Right kidney (tissue), 9 donors: Measurements from ENCODE around the gene BRPF3.

Experiments
- DNase-seq: peaks from one replicate; pipeline ENCODE4 v3.0.0-alpha.2; 2016
- long read RNA-seq, 8 donors: transcript quantifications; one replicate each; lab custom pipeline, GENCODE V29; 2026

BRPF3 gene
- long read RNA-seq, donor 1, full-length matches to known transcripts, result 1 of 31 reads
- long read RNA-seq, donor 1, partial matches to known transcripts, result 30 of 31 reads
- long read RNA-seq, donor 1, other reads (novel, unspliced or antisense), result 0 of 31 reads
- long read RNA-seq, donor 2, result 0 reads
- long read RNA-seq, donor 3, partial matches to known transcripts, result 0 of 1 reads
- long read RNA-seq, donor 3, other reads (novel, unspliced or antisense), result 0 of 1 reads
- long read RNA-seq, donor 4, partial matches to known transcripts, result 11 of 11 reads
- long read RNA-seq, donor 4, other reads (novel, unspliced or antisense), result 0 of 11 reads
- long read RNA-seq, donor 5, full-length matches to known transcripts, result 1 of 1 reads
- long read RNA-seq, donor 5, partial matches to known transcripts, result 0 of 1 reads
- long read RNA-seq, donor 5, other reads (novel, unspliced or antisense), result 0 of 1 reads
- long read RNA-seq, donor 6, partial matches to known transcripts, result 7 of 7 reads
- long read RNA-seq, donor 6, other reads (novel, unspliced or antisense), result 0 of 7 reads
- long read RNA-seq, donor 7, full-length matches to known transcripts, result 4 of 18 reads
- long read RNA-seq, donor 7, partial matches to known transcripts, result 14 of 18 reads
- long read RNA-seq, donor 7, other reads (novel, unspliced or antisense), result 0 of 18 reads
- long read RNA-seq, donor 8, partial matches to known transcripts, result 0 of 1 reads
- long read RNA-seq, donor 8, other reads (novel, unspliced or antisense), result 0 of 1 reads

GRCh38 chr6:36196113-36196879, at the start of gene BRPF3:
Gene BRPF3, plus strand, starts transcription at chr6:36196744. Its CDS starts 3,579 bp downstream, at chr6:36200323.
- peak; percentile 90 for DNase-seq

- DNase-seq, result no peak
These were observed 49.2 kb upstream of the BRPF3 start for GRCh38 chr6:36147294-36147693.

- DNase-seq, result no peak
These were observed 47.1 kb upstream of the BRPF3 start for GRCh38 chr6:36149476-36149875.

- no peak for DNase-seq
These were observed 46.3 kb upstream of the BRPF3 start for GRCh38 chr6:36150283-36150682.

- no peak for DNase-seq
These were observed 42.3 kb upstream of the BRPF3 start for GRCh38 chr6:36154286-36154685.

- no peak for DNase-seq
These were observed 40.9 kb upstream of the BRPF3 start for GRCh38 chr6:36155662-36156061.

GRCh38 chr6:36160147-36160760, 36.3 kb upstream of the BRPF3 start:
- no peak for DNase-seq

- DNase-seq, result no peak
These were observed 27.2 kb upstream of the BRPF3 start for GRCh38 chr6:36169023-36170007.

GRCh38 chr6:36170704-36171103, 25.8 kb upstream of the BRPF3 start:
- DNase-seq, result no peak

GRCh38 chr6:36171573-36171972, 25.0 kb upstream of the BRPF3 start:
- DNase-seq, result no peak

GRCh38 chr6:36177166-36177565, 19.4 kb upstream of the BRPF3 start:
- DNase-seq, result no peak

GRCh38 chr6:36178544-36178943, 18.0 kb upstream of the BRPF3 start:
- no peak for DNase-seq

GRCh38 chr6:36180126-36180525, 16.4 kb upstream of the BRPF3 start:
- no peak for DNase-seq

- DNase-seq, result no peak
These were observed 12.2 kb upstream of the BRPF3 start for GRCh38 chr6:36184311-36184710.

GRCh38 chr6:36186199-36186598, 10.3 kb upstream of the BRPF3 start:
- DNase-seq, result no peak

GRCh38 chr6:36187446-36187845, 9.1 kb upstream of the BRPF3 start:
- DNase-seq, result no peak

GRCh38 chr6:36195471-36196112, 952 bp upstream of the BRPF3 start:
- DNase-seq, result no peak

GRCh38 chr6:36196880-36197548, 470 bp downstream of the BRPF3 start:
- DNase-seq, result peak; percentile 87

- no peak for DNase-seq
These were observed 1.2 kb downstream of the BRPF3 start for GRCh38 chr6:36197739-36198221.

- DNase-seq, result no peak
These were observed 2.4 kb downstream of the BRPF3 start for GRCh38 chr6:36198986-36199385.
